Measurements from ENCODE around the gene GPR61. TPM values are rescaled to one million over a fixed set of nuclear protein-coding genes. Genes with fewer than 3 reads are reported as not detected.

GPR61 gene
- polyA plus RNA-seq, 1 donor (not counting 4 experiments of a cell fraction or from before 2014, with no cell fraction given): not detected

GRCh38 chr1:109513110-109513710 is 26.5 kb upstream of the GPR61 start:
- no peak overlapping the region for H3K27ac ChIP-seq (ENCODE audit: control insufficient read depth, insufficient read depth, low read length)
- peaks cover 9% of the 10 kb centered on the region for H3K4me1 ChIP-seq (ENCODE audit: control insufficient read depth, extremely low read depth, insufficient read depth, low read length)
- no peaks in the 10 kb centered on the region for H4K20me1 ChIP-seq (ENCODE audit: control insufficient read depth, extremely low read depth, insufficient read depth, low read length)
- no peaks in the 10 kb centered on the region for H3K79me2 ChIP-seq (ENCODE audit: control insufficient read depth, insufficient read depth, low read length)
- TF ChIP-seq, protein P1, sequence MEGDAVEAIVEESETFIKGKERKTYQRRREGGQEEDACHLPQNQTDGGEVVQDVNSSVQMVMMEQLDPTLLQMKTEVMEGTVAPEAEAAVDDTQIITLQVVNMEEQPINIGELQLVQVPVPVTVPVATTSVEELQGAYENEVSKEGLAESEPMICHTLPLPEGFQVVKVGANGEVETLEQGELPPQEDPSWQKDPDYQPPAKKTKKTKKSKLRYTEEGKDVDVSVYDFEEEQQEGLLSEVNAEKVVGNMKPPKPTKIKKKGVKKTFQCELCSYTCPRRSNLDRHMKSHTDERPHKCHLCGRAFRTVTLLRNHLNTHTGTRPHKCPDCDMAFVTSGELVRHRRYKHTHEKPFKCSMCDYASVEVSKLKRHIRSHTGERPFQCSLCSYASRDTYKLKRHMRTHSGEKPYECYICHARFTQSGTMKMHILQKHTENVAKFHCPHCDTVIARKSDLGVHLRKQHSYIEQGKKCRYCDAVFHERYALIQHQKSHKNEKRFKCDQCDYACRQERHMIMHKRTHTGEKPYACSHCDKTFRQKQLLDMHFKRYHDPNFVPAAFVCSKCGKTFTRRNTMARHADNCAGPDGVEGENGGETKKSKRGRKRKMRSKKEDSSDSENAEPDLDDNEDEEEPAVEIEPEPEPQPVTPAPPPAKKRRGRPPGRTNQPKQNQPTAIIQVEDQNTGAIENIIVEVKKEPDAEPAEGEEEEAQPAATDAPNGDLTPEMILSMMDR (optimal IDR thresholded peaks at IDR 0.05 in 1 of 3, IDR thresholded peaks at IDR 0.05 in 1 of 3, conservative IDR thresholded peaks at IDR 0.05 in 1 of 3; ENCODE audit: extremely low read depth in 1 of 3, insufficient read depth in 2 of 3, low read length in 3 of 3): no peak
- TF ChIP-seq EZH2 (IDR thresholded peaks at IDR 0.05; ENCODE audit: low read length): no peak
- no peak for DNase-seq (ENCODE audit: low read depth, low spot score)
- no peaks in the 10 kb centered on the region for H3K9me3 ChIP-seq (ENCODE audit: control insufficient read depth, low read depth, low read length)
- H3K9me1 ChIP-seq (ENCODE audit: control insufficient read depth, extremely low read depth, insufficient read depth, low read length): no peaks in the 10 kb centered on the region
- dilution Hi-C loops (cut with MboI; ENCODE audit: extremely low pct_ligation_motif_present, low sequenced_read_pairs): no loop called here
- H3K9ac ChIP-seq (ENCODE audit: control insufficient read depth, extremely low read depth, insufficient read depth, low read length): no peak overlapping the region
- H3K4me3 ChIP-seq (ENCODE audit: control insufficient read depth in 2 of 3, extremely low read depth in 1 of 3, insufficient read depth in 2 of 3, low read depth in 1 of 3, low read length in 3 of 3): no peak overlapping the region
- no peak overlapping the region for H2AFZ ChIP-seq (ENCODE audit: control insufficient read depth, low read length)
- H3K4me2 ChIP-seq (ENCODE audit: control insufficient read depth, extremely low read depth, insufficient read depth, low read depth, low read length): no peak overlapping the region
- no peaks in the 10 kb centered on the region for H3K36me3 ChIP-seq (ENCODE audit: control insufficient read depth in 2 of 2, extremely low read depth in 1 of 2, insufficient read depth in 2 of 2, low read length in 2 of 2)
- peaks cover 27% of the 10 kb centered on the region for H3K27me3 ChIP-seq (ENCODE audit: control insufficient read depth, extremely low read depth, insufficient read depth, low read length)
- FAIRE-seq: no peak

DNA sequence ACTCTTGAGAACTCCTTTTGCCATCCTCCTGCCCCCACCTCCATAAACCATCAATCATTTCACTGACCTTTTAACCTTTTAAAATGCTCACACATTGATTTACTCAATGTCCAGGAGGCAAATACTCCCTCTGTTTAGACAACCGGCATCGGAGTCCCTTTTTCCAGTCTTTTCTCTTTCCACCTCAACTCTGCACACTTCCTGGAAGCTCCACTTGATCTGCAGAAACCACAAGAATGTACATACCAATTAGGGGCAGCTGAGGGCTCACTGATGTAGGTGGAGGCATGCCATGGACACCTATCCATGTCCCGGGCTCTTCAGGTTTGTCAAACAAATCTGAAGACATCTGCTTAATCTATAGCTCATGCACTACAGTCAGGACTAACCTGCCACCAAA is 24.8 kb upstream of the GPR61 start:
- Histone ChIP-seq H3K9ac (ENCODE audit: control insufficient read depth, extremely low read depth, insufficient read depth, low read length) (no peak overlapping the region), H2AFZ (ENCODE audit: control insufficient read depth, low read length) (no peak overlapping the region), H3K9me3 (ENCODE audit: control insufficient read depth, low read depth, low read length) (no peaks in the 10 kb centered on the region), H3K9me1 (ENCODE audit: control insufficient read depth, extremely low read depth, insufficient read depth, low read length) (no peaks in the 10 kb centered on the region), H3K27me3 (ENCODE audit: control insufficient read depth, extremely low read depth, insufficient read depth, low read length) (peaks cover 16% of the 10 kb centered on the region), H3K36me3 (ENCODE audit: control insufficient read depth in 2 of 2, extremely low read depth in 1 of 2, insufficient read depth in 2 of 2, low read length in 2 of 2) (no peaks in the 10 kb centered on the region), H3K4me2 (ENCODE audit: control insufficient read depth, extremely low read depth, insufficient read depth, low read depth, low read length) (no peak overlapping the region), H3K4me1 (ENCODE audit: control insufficient read depth, extremely low read depth, insufficient read depth, low read length) (peaks cover 7% of the 10 kb centered on the region), H3K27ac (ENCODE audit: control insufficient read depth, insufficient read depth, low read length) (no peak overlapping the region), H3K4me3 (ENCODE audit: control insufficient read depth in 2 of 3, extremely low read depth in 1 of 3, insufficient read depth in 2 of 3, low read depth in 1 of 3, low read length in 3 of 3) (no peak overlapping the region), H4K20me1 (ENCODE audit: control insufficient read depth, extremely low read depth, insufficient read depth, low read length) (no peaks in the 10 kb centered on the region), H3K79me2 (ENCODE audit: control insufficient read depth, insufficient read depth, low read length) (no peaks in the 10 kb centered on the region)
- dilution Hi-C loops (cut with MboI; ENCODE audit: extremely low pct_ligation_motif_present, low sequenced_read_pairs): no loop called here
- no peak for TF ChIP-seq EZH2 (IDR thresholded peaks at IDR 0.05; ENCODE audit: low read length)
- FAIRE-seq: no peak
- DNase-seq (ENCODE audit: low read depth, low spot score): no peak

- dilution Hi-C loops (cut with MboI; ENCODE audit: extremely low pct_ligation_motif_present, low sequenced_read_pairs): no loop called here
- no peak for FAIRE-seq
Measured at GRCh38 chr1:109516872-109517271, 22.8 kb upstream of the GPR61 start.

More at GRCh38 chr1:109516872-109517271, 22.8 kb upstream of the GPR61 start:
- H3K79me2 ChIP-seq (ENCODE audit: control insufficient read depth, insufficient read depth, low read length): no peaks in the 10 kb centered on the region
- DNase-seq (ENCODE audit: low read depth, low spot score): no peak
- no peaks in the 10 kb centered on the region for H3K9me3 ChIP-seq (ENCODE audit: control insufficient read depth, low read depth, low read length)
- H3K4me1 ChIP-seq (ENCODE audit: control insufficient read depth, extremely low read depth, insufficient read depth, low read length): peaks cover 7% of the 10 kb centered on the region
- TF ChIP-seq, protein P1 (optimal IDR thresholded peaks at IDR 0.05 in 1 of 3, IDR thresholded peaks at IDR 0.05 in 1 of 3, conservative IDR thresholded peaks at IDR 0.05 in 1 of 3; ENCODE audit: extremely low read depth in 1 of 3, insufficient read depth in 2 of 3, low read length in 3 of 3): no peak
- no peak for TF ChIP-seq EZH2 (IDR thresholded peaks at IDR 0.05; ENCODE audit: low read length)
- H3K27ac ChIP-seq (ENCODE audit: control insufficient read depth, insufficient read depth, low read length): no peak overlapping the region
- H3K36me3 ChIP-seq (ENCODE audit: control insufficient read depth in 2 of 2, extremely low read depth in 1 of 2, insufficient read depth in 2 of 2, low read length in 2 of 2): no peaks in the 10 kb centered on the region
- H3K9ac ChIP-seq (ENCODE audit: control insufficient read depth, extremely low read depth, insufficient read depth, low read length): no peak overlapping the region
- H3K4me2 ChIP-seq (ENCODE audit: control insufficient read depth, extremely low read depth, insufficient read depth, low read depth, low read length): no peak overlapping the region
- H4K20me1 ChIP-seq (ENCODE audit: control insufficient read depth, extremely low read depth, insufficient read depth, low read length): no peaks in the 10 kb centered on the region
- no peak overlapping the region for H2AFZ ChIP-seq (ENCODE audit: control insufficient read depth, low read length)
- peaks cover 9% of the 10 kb centered on the region for H3K27me3 ChIP-seq (ENCODE audit: control insufficient read depth, extremely low read depth, insufficient read depth, low read length)
- H3K4me3 ChIP-seq (ENCODE audit: control insufficient read depth in 2 of 3, extremely low read depth in 1 of 3, insufficient read depth in 2 of 3, low read depth in 1 of 3, low read length in 3 of 3): no peak overlapping the region
- no peaks in the 10 kb centered on the region for H3K9me1 ChIP-seq (ENCODE audit: control insufficient read depth, extremely low read depth, insufficient read depth, low read length)

Measured in keratinocyte (primary cell).